K562 (cell line): ENCODE data around the gene GFRA1. TPM values are rescaled to one million over a fixed set of nuclear protein-coding genes. Genes with fewer than 3 reads are reported as not detected.

ENCODE experiments used
- ATAC-seq: fragments of 200-7000 bp; cut with Tn5 transposase; 3 replicates; pipeline ENCODE4 v1.9.1; 2020; ENCODE audit warnings: moderate library complexity
- BruUV-seq: library from RNA; stranded (reverse); fragments of 400-500 nt; replicated peaks from 2 replicates; lab custom pipeline; 2021; lab: Mats Ljungman, UMichigan
- CTCF ChIA-PET: fragments of 300-600 bp; formaldehyde crosslinking; extraction: SDS; loops from one replicate; lab custom pipeline; 2021; ENCODE audit warnings: low intra/inter-chr PET ratio; lab: Yijun Ruan, JAX
- POLR2A ChIA-PET: fragments of 300-600, 350-650 bp; sonication (Branson Sonifier 250); formaldehyde crosslinking; extraction: SDS; loops from one replicate; lab custom pipeline; 2021; ENCODE audit warnings: antibody characterized with exemption, inconsistent platforms; lab: Yijun Ruan, JAX
- DNase-seq, 4 experiments: peaks; one replicate each; pipeline versions ENCODE4 v3.0.0 to v3.0.0-alpha.2; 2011 to 2018; ENCODE audit warnings: low spot score in 3 of 4, mixed read lengths in 3 of 4; ENCODE audit errors: extremely low read depth in 1 of 4
- FAIRE-seq: peaks from 2 replicates; lab custom pipeline; 2011; peaks lifted over from hg19 to GRCh38; lab: Jason Lieb, UNC
- H2AFZ ChIP-seq: 2 replicates; pipeline ENCODE4 v1.6.0; 2011; ENCODE audit warnings: low read depth, low read length, control low read depth, inconsistent platforms
- H3K27ac ChIP-seq: fragments of 200-600 bp; 3 replicates; pipeline ENCODE4 v1.8.0; 2011; ENCODE audit warnings: low read depth, mild to moderate bottlenecking, control low read depth, inconsistent platforms, low read length, moderate library complexity, mixed read lengths; ENCODE audit errors: extremely low read depth
- H3K27me3 ChIP-seq, 2 experiments: fragments of 300-600 bp in 1 of 2; 2 replicates in 1 of 2; 3 replicates in 1 of 2; pipeline versions ENCODE4 v1.6.0 to v1.8.0; 2011; ENCODE audit warnings: inconsistent platforms in 2 of 2, low read length in 2 of 2, mild to moderate bottlenecking in 1 of 2, mixed read lengths in 1 of 2, moderate library complexity in 1 of 2; ENCODE audit not compliant: control insufficient read depth in 2 of 2, insufficient read depth in 2 of 2
- H3K36me3 ChIP-seq: fragments of 300-600 bp; 3 replicates; pipeline ENCODE4 v1.8.0; 2011; ENCODE audit warnings: mild to moderate bottlenecking, low read length, inconsistent platforms; ENCODE audit not compliant: control insufficient read depth, insufficient read depth
- H3K4me1 ChIP-seq, 2 experiments: fragments of 200-600 bp in 1 of 2; replicated peaks in 1 of 2; 2 replicates in 1 of 2; 3 replicates in 1 of 2; pipeline versions ENCODE4 v1.5.1 to v1.8.0; 2011; ENCODE audit warnings: inconsistent platforms in 2 of 2, low read length in 2 of 2, mild to moderate bottlenecking in 1 of 2, mixed read lengths in 1 of 2, moderate library complexity in 1 of 2; ENCODE audit not compliant: control insufficient read depth in 2 of 2, insufficient read depth in 2 of 2
- H3K4me2 ChIP-seq: 2 replicates; pipeline ENCODE4 v1.6.1; 2011; ENCODE audit warnings: low read length, control low read depth, inconsistent platforms, mixed read lengths; ENCODE audit not compliant: insufficient read depth
- H3K4me3 ChIP-seq: fragments of 200-600 bp; sonication (generic), shearing (Covaris generic); 2 replicates; pipeline ENCODE4 v1.5.1; 2016; ENCODE audit warnings: control low read depth, inconsistent platforms
- H3K79me2 ChIP-seq: fragments of 200-600 bp; 3 replicates; pipeline ENCODE4 v1.8.0; 2011; ENCODE audit warnings: low read length, inconsistent platforms; ENCODE audit not compliant: control insufficient read depth, insufficient read depth
- H3K9ac ChIP-seq, 2 experiments: 2 replicates each; pipeline versions ENCODE4 v1.6.0 to v1.6.1; 2011; ENCODE audit warnings: low read depth in 2 of 2, low read length in 2 of 2, control low read depth in 1 of 2, inconsistent platforms in 1 of 2, mild to moderate bottlenecking in 1 of 2, mixed read lengths in 1 of 2; ENCODE audit not compliant: insufficient read depth in 1 of 2
- H3K9me1 ChIP-seq: one replicate; pipeline ENCODE4 v1.6.0; 2011; ENCODE audit warnings: inconsistent platforms, mild to moderate bottlenecking, low read length, moderate library complexity; ENCODE audit not compliant: control insufficient read depth, insufficient read depth
- H3K9me3 ChIP-seq: replicated peaks from 2 replicates; pipeline ENCODE4 v1.5.1; 2011; ENCODE audit warnings: low read depth, low read length, inconsistent platforms; ENCODE audit not compliant: control insufficient read depth, insufficient read depth
- H4K20me1 ChIP-seq: replicated peaks from 2 replicates; pipeline ENCODE4 v1.6.1; 2011; ENCODE audit warnings: low read length, inconsistent platforms, mixed read lengths; ENCODE audit not compliant: control insufficient read depth, insufficient read depth
- ATF4 ChIP-seq: fragments of 450-650 bp; formaldehyde crosslinking; IDR thresholded peaks from 2 replicates; pipeline ENCODE4 v1.4.0; 2022; ENCODE audit warnings: mild to moderate bottlenecking, moderate library complexity
- RBM14 ChIP-seq: fragments of 200-400 bp; formaldehyde crosslinking; IDR thresholded peaks from 2 replicates; pipeline ENCODE4 v1.6.1; 2018; ENCODE audit warnings: low read depth, mild to moderate bottlenecking, low read length, moderate library complexity, borderline replicate concordance; ENCODE audit not compliant: insufficient read depth
- RBM22 ChIP-seq: fragments of 200-400 bp; formaldehyde crosslinking; IDR thresholded peaks from 2 replicates; pipeline ENCODE4 v1.6.1; 2018; ENCODE audit warnings: low read length, low read depth; ENCODE audit not compliant: poor library complexity, severe bottlenecking
- SETDB1 ChIP-seq: IDR thresholded peaks from one replicate; pipeline ENCODE4 v1.6.1; 2012; ENCODE audit warnings: low read length, control low read depth, inconsistent platforms
- ZBED1 ChIP-seq: IDR thresholded peaks from 2 replicates; pipeline ENCODE4 v1.6.1; 2014
- ZFP1 ChIP-seq: fragments of 450-650 bp; formaldehyde crosslinking; IDR thresholded peaks from 2 replicates; pipeline ENCODE4 v1.4.0; 2020; ENCODE audit warnings: mild to moderate bottlenecking, mixed read lengths
- ZFPM2 ChIP-seq: fragments of 250-450 bp; sonication (Bioruptor Pico); IDR thresholded peaks from 2 replicates; pipeline ENCODE4 v1.5.1; 2022; ENCODE audit warnings: mild to moderate bottlenecking
- ZNF12 ChIP-seq: sonication (generic); formaldehyde crosslinking; IDR thresholded peaks from 2 replicates; pipeline ENCODE4 v1.4.0; 2020; ENCODE audit warnings: mild to moderate bottlenecking, missing genetic modification reagents
- ZNF175 ChIP-seq: fragments of 200-800 bp; sonication (Bioruptor generic); IDR thresholded peaks from 2 replicates; pipeline ENCODE4 v1.6.1; 2016; ENCODE audit warnings: low read depth, mild to moderate bottlenecking, missing genetic modification characterization, missing compliant biosample characterization
- ZNF311 ChIP-seq: fragments of 250-450 bp; sonication (Bioruptor Pico); IDR thresholded peaks from 2 replicates; pipeline ENCODE4 v1.4.0; 2020; ENCODE audit warnings: mild to moderate bottlenecking, moderate library complexity
- ZSCAN32 ChIP-seq: fragments of 450-650 bp; formaldehyde crosslinking; IDR thresholded peaks from 2 replicates; pipeline ENCODE4 v1.4.0; 2020; ENCODE audit warnings: mild to moderate bottlenecking, moderate library complexity
- WGBS: fragments of 100-300 bp; shearing (Covaris generic); methylation state at CpG from one replicate; pipeline ENCODE4 v1.1.6; 2016; ENCODE audit warnings: low coverage, mixed read lengths; ENCODE audit not compliant: insufficient coverage; ENCODE audit errors: missing lambda C conversion rate; 5-methylcytosine and 5-hydroxymethylcytosine counted together
- in situ Hi-C: fragments of 300-500 bp; cut with MboI; formaldehyde crosslinking; loops from 4 replicates; pipeline ENCODE4 v1.15.0; 2018; ENCODE audit warnings: inconsistent platforms, mixed read lengths
- intact Hi-C: fragments of 100-400 bp; cut with micrococcal nuclease; formaldehyde crosslinking; loops from 2 replicates; pipeline ENCODE4 v1.14.2; 2022
- polyA plus RNA-seq, 8 experiments: library from polyadenylated mRNA; depleted of rRNA in 4 of 8; stranded (reverse) in 5 of 8; unstranded in 3 of 8; fragments of >200 nt; fragmentation: Nextera tagmentation in 2 of 8; fragmentation: Illumina TruSeq in 1 of 8; extraction: Ambion mirVana in 2 of 8; extraction: Trizol in 1 of 8; gene quantifications; 2 replicates each; pipeline versions ENCODE4 v1.2.1 to v1.2.3, GENCODE V29; 2011 to 2014; ENCODE audit warnings: inconsistent platforms in 1 of 8, missing spikeins in 1 of 8
- total RNA-seq, 7 experiments: library from RNA; depleted of rRNA in 6 of 7; stranded (reverse); fragments of >200 nt in 6 of 7; fragmentation: Illumina TruSeq in 2 of 7; extraction: Trizol in 2 of 7; gene quantifications; 2 replicates each; pipeline versions ENCODE4 v1.2.1 to v1.2.3, GENCODE V29; 2011 to 2021; ENCODE audit warnings: low replicate concordance in 1 of 7
- TF ChIP-seq, protein P1 (sequence below): IDR thresholded peaks from 3 replicates; pipeline ENCODE4 v1.6.1; 2011; ENCODE audit warnings: borderline replicate concordance, mild to moderate bottlenecking; ENCODE audit not compliant: insufficient read length, insufficient read depth

GFRA1 gene
- total and polyA plus RNA-seq, 9 of the 15 experiments (the other 6 are each of a cell fraction or from before 2014, with no cell fraction given): 0.04 TPM; not detected in 8

GRCh38 chr10:116245156-116245555 is 27.9 kb downstream of the GFRA1 start:
- Histone ChIP-seq H4K20me1 (no peaks in the 10 kb centered on the region), H3K4me2 (no peak overlapping the region), H3K4me1 (no peaks in the 10 kb centered on the region), H3K9me1 (no peaks in the 10 kb centered on the region), H2AFZ (no peak overlapping the region), H3K79me2 (no peaks in the 10 kb centered on the region), H3K36me3 (no peaks in the 10 kb centered on the region), H3K4me3 (no peak overlapping the region), H3K9me3 (no peaks in the 10 kb centered on the region), H3K9ac (no peak overlapping the region), H3K27ac (no peak overlapping the region), H3K27me3 (no peaks in the 10 kb centered on the region)
- DNase-seq (no peak), FAIRE-seq (no peak), ATAC-seq (no peak)
- intact Hi-C loops: no loop called here
- in situ Hi-C loops: no loop called here
- 6% methylated on average over 2 of the region's 2 CpGs for WGBS
- ChIA-PET CTCF (no interaction called here), POLR2A (no interaction called here)
- no TSS peak for BruUV-seq
- TF ChIP-seq SETDB1: no peak

DNA sequence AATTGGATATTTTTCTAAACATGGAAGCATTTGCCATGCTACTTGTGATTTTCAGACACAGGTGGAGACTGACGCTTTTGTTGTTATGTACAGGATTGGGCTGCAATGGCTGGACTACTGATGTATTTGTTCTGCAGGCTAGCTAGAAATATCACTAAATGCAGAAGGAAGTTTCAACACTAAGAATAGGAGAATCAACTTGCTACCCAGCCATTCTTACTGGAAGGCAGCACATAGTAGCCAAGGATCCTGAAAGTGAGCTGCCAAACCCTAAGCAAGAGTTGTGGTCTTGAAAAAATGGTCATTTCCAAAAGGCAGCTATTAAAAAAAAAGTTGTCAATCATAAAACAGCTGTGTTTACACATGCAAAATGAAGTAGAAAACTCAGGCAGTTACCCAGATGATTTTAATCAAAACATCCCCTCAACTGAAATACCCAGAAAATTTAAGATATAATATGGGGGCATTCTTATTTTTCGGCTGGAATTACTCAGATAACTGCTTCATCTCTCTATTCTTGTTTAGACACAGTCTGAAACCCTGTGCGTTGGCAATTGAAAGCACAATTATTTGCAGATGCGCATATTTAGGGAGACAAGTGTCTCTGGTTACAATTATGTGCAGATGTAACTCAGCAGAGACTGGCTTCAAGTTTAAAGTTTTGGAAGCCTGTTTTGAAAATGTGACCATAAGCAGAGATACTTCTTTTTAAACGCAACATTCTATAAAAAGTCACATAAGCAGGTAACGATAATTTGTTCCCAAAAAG is 31.2 kb downstream of the GFRA1 start:
- in situ Hi-C loops: no loop called here
- DNase-seq (no peak), ATAC-seq (no peak), FAIRE-seq (no peak)
- Histone ChIP-seq H3K9ac (no peak overlapping the region), H3K27me3 (no peaks in the 10 kb centered on the region), H3K79me2 (no peaks in the 10 kb centered on the region), H3K9me1 (no peaks in the 10 kb centered on the region), H3K4me2 (no peak overlapping the region), H2AFZ (no peak overlapping the region), H4K20me1 (no peaks in the 10 kb centered on the region), H3K36me3 (no peaks in the 10 kb centered on the region), H3K4me1 (no peaks in the 10 kb centered on the region; a peak in 1 of 5 replicates), H3K4me3 (no peak overlapping the region), H3K27ac (no peak overlapping the region), H3K9me3 (no peaks in the 10 kb centered on the region)
- POLR2A ChIA-PET: no interaction called here
- intact Hi-C loops: no loop called here
- 0% methylated on average over 6 of the region's 6 CpGs for WGBS
- CTCF ChIA-PET: no interaction called here
- no TSS peak for BruUV-seq
- TF ChIP-seq RBM22: no peak
- no peak for TF ChIP-seq ZNF175 (CRISPR knock-in tag)
- TF ChIP-seq, protein P1, sequence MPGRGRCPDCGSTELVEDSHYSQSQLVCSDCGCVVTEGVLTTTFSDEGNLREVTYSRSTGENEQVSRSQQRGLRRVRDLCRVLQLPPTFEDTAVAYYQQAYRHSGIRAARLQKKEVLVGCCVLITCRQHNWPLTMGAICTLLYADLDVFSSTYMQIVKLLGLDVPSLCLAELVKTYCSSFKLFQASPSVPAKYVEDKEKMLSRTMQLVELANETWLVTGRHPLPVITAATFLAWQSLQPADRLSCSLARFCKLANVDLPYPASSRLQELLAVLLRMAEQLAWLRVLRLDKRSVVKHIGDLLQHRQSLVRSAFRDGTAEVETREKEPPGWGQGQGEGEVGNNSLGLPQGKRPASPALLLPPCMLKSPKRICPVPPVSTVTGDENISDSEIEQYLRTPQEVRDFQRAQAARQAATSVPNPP: no peak
- no peak for TF ChIP-seq ZNF12 (CRISPR knock-in tag)
- TF ChIP-seq ZBED1: no peak
- no peak for TF ChIP-seq RBM14
- no peak for TF ChIP-seq ATF4
- no peak for TF ChIP-seq ZNF311 (CRISPR knock-in tag)
- no peak for TF ChIP-seq ZFP1
- TF ChIP-seq ZFPM2: no peak
- TF ChIP-seq ZSCAN32 (CRISPR knock-in tag): no peak
